GM18870 (cell line): ENCODE data around the gene ZNF530.

Experiments used
- ATAC-seq: cut with Tn5 transposase; IDR thresholded peaks from one replicate; pipeline ENCODE4 v1.9.1; 2021; ENCODE audit warnings: moderate library complexity; ENCODE audit not compliant: unreplicated experiment

ZNF530 gene

DNA sequence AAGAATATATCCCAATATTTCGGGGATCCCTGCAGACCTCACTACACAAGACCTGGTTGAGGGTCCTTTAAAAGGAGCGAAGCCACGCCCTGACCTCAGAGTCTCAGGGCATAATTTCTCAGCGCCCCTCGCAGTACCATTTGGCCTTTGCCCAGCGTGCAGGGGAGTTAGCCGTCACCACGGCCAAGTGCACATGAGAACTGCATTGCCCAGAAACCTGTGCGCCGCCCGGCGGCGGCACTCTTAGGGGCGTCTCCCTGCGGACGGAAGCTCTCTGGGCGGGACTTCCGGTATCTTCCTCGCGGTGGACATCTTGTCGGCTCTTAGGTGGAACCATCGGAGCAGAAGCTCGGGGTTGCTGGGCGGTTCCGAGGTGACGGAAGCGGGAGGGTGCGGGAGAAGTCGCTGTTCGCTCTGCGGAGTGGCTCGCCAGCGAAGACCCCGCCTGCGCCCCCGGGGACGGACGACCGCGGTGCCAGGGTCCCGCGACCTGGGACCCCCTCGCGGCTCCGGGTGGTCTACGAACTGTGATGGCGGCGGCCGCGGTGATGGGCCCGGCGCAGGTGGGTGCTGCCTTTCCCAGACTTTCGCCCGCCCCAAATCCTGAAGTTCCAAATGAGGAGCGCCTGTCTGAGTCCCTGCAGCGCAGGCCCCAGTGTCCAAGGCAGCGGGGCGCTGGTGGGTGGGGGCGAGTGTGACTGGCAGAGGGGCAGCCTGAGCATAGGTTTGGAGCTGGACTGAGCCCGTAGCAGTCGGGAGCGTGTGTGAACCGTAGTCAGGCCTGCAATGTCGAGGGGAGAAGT, 14.5 kb downstream of the ZNF530 start, which contains the start of gene ZNF134:
Gene ZNF134, plus strand, starts transcription at position 302 of the 803 bp plus-strand sequence. CDS start 5,227 bp downstream, outside the sequence.
- peak; percentile 83 for ATAC-seq

DNA sequence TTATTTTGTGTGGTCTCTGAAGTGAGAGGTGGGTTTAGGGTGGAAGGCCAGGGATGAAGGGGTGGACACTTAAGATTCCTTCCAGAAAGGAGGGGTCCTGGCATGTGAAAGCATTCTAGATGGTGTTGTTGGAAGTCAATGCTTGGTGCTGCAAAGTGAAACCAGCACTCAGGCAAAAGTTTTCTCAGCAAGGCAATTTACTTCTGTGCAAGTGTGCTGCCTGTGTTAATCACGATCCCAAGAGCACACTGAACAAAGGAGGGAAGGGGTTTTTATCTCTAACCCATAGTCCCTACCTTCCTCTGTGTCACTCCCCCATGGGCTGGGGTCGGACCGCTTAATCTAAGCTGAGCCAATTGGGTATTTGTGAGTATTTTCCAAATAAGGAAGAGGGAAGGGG, 15.7 kb downstream of the ZNF530 start:
- no peak for ATAC-seq

DNA sequence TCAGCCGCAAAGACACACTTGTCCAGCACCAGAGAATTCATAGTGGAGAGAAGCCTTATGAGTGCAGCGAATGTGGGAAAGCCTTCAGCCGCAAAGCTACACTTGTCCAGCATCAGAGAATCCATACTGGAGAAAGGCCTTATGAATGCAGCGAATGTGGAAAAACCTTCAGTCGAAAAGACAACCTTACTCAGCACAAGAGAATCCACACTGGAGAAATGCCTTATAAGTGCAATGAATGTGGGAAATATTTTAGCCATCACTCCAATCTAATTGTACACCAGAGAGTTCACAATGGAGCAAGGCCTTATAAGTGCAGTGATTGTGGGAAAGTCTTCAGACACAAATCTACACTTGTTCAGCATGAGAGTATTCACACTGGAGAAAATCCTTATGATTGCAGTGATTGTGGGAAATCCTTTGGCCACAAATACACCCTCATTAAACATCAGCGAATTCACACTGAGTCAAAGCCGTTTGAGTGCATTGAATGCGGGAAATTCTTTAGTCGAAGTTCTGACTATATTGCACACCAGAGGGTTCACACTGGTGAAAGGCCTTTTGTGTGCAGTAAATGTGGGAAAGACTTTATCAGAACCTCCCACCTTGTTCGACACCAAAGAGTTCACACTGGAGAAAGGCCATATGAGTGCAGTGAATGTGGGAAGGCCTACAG, 21.1 kb downstream of the ZNF530 start:
- ATAC-seq: no peak

DNA sequence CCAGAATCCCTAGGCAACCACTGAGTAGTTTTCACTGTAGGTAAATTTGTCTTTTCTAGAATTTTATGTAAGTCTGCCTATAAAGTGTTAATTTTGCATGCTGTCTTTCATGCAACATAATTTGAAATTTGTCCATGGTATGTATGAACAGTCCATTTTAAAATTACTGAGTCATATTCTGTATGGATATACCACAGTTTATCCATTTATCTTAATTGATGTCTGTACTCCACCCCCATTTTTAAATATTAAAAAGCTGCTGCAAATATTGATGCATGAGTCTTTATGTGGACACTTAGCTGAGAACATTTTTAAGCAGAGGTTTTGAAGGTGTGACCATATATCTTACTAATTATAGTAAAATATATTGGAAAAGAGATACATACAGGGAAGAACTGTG, 23.4 kb downstream of the ZNF530 start:
- ATAC-seq: no peak

DNA sequence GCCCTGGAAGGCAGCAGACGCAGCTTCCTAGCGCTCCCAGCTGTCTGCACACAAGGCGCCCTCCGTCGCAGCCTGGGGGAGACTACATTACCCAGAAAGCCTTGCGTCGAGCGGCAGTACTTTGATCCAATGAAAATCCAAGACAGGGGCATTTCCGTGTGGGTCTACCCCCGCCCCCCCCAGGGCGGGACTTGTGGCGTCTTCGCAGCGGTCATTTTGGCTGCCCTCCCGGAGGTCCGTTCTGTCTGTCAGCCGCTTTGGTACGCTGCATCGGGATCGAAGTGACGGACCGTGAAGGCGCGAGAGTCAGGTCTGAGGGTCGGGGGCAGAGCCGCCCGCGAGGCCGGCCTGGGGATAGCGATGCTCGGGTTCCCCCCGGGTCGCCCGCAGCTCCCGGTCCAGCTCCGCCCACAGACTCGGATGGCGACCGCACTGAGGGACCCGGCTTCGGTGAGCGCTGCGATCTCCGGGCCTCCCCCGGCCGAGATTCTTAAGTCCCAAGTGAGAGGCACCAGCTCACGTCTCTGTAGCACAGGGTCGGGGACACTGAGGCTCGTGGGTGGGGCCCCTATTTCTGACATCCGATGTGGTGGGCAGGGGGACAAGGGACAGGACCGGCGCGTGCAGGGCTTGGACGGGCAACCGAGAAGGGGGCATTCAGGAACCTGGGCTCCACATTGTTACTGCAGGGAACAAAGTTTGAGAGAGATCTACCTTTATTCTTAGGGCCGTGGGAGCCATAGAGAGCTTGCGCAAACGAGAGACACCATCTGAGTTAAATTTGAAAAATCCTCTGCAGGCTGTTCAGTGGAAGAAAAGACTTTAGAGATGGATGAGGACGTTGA, 33.5 kb downstream of the ZNF530 start, which contains the start of gene ZNF211:
Gene ZNF211, plus strand, starts transcription at position 182 of the 845 bp plus-strand sequence. Its CDS starts 179 bp downstream, at position 361.
- peak; percentile 93 for ATAC-seq

DNA sequence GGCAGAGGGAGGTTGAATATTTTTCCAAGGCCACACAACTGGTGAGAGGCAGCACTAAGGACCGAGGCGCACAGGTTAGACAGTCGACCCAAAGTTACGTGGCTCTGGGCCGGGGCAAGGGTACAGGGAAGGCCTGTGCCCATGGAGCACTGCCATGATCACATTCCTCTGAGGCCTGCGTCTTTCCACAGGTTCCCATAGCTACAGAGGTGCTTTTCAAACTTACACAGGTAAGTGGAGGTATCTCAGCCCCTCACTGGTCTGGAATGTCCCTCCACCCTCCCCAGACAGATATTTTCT, 34.1 kb downstream of the ZNF530 start:
- ATAC-seq: no peak

DNA sequence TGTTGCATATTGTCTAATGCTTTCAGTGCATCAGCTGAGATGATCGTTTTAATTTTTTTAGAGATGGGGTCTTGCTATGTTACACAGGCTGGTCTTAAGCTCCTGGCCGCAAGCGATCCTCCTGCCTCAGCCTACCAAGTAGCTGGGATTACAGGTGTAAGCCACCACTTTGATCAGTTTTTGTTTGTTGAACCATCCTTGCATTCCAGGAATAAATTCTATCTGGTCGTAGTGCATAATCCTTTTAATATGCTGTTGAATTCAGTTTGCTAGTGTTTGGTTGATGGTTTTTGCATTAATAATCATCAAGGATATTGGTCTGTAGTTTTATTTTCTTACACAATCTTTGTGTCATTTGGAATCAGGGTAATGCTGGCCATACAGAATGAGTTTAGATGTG, 37.7 kb downstream of the ZNF530 start:
- ATAC-seq: no peak

DNA sequence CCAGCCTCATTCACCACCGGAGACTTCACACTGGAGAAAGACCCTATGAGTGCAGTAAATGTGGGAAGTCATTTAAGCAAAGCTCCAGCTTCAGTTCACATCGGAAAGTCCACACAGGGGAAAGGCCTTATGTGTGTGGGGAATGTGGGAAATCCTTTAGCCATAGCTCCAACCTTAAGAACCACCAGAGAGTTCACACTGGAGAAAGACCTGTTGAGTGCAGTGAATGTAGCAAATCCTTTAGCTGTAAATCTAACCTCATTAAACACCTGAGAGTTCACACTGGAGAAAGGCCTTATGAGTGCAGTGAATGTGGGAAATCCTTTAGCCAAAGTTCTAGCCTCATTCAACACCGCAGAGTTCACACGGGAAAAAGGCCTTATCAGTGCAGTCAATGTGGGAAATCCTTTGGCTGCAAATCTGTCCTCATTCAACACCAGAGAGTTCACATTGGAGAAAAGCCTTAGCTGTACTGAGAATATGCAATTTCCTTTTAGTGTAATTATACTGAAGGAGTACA, 42.1 kb downstream of the ZNF530 start:
- ATAC-seq: no peak

DNA sequence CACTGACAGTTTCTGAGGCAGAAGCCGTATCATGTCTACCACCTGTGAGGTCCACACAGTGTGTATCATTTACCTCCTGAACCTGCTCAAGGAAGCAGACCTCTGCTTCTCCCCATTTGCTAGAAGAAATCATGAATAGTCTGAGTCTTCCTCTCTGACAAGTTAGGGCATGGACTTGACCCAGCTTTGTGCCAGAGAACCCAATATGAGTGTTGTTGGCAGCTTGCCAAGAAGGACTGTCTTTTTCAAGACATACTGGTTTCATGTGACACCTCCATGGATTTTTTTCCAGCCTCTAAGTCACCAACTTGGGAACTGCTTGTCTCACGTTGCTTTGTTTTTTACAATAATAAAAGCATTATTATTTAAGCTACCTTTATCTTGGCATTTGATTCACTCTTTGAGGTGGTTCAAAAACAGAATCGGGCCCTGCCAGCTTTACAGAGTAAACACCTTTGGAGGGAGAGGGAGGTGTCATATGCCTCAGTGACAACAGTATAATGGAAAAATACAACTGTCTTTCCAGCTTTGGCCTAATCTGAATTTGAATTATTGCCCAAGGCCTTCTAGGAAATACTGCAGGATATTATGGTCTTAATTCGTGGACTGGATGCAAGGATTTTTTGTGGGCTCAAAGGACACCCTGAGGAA, 42.8 kb downstream of the ZNF530 start:
- ATAC-seq: no peak

DNA sequence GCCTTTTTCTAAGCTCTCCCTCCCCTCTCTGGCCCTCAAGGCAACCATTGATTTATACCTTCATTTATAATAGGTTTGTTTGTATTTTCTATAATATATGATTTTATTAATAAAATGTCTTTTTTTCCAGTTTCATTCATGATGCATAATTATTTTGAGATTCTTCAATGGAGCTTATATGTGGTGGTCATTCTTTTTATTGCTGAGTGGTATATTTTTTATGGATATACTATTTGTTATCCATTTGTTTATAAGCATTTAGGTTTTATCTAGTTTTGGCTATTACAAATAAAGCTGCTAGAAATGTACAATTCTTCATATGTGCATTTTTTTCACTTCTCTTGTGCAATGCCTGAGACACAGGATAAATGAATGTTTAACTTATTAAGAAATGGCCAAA, 44.0 kb downstream of the ZNF530 start:
- no peak for ATAC-seq

DNA sequence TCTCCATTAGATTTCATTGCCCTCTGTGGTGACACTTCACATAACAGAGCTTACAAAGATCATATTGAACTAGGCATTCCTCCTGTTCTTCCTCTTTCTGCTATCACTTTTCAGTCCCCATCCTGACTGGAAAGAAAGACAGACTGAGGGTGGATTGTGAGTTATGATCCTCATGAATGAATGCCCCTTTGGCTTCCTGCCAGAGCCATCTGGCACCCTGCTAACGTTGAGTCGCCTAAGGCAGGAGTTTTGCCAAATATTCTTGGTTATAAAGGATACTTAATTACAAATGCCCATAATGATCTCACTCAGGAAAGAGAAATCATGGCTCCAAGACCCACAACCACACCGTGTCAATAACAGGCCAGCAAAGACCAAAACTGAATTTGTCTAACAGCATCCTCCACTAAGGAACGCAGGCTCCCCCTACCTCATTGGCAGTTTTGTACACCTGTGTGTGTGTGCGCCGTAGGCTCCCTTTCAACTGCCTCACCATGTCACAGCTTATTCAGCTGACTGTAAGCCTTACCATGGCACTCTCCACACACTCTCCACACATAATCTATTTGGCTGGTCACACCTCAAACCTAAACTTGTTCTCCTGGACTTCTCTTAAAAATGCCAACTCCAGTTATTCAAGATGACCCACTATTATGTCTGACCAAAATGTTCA, 48.8 kb downstream of the ZNF530 start:
- ATAC-seq: no peak

DNA sequence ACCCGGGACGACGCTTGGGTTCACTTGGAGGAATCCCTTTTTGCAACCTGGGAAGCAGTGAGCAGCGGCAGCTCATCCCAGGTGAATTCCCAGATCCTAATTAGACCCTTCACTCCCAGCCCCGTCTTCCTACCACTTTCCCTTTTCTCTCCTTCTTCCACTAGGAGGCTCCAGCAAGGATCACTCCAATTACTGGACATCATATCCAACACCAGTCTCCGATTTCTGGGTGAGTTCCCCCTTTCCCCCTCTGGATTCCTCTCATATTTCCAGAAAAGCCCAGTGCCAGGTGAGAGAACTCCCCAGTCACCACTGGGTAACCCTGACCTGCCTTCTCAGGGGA, 51.9 kb downstream of the ZNF530 start:
- no peak for ATAC-seq

DNA sequence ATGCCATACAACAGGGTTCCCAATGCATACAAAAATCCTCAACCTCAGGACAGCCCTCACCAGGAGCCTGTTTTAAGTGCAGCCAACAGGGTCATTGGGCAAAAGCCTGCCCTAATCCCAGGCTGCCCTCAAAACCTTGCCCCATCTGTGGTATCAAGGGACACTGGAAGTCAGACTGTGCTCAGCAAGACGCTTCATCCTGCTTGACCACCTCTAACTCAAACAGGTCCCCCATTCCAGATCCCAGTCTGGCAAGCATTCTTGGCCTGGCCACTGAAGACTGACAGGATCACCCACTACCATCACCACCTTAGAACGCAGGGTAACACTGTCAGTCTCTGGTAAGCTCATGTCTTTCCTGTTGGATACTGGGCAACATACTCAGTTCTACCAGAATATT, 54.0 kb downstream of the ZNF530 start:
- no peak for ATAC-seq

DNA sequence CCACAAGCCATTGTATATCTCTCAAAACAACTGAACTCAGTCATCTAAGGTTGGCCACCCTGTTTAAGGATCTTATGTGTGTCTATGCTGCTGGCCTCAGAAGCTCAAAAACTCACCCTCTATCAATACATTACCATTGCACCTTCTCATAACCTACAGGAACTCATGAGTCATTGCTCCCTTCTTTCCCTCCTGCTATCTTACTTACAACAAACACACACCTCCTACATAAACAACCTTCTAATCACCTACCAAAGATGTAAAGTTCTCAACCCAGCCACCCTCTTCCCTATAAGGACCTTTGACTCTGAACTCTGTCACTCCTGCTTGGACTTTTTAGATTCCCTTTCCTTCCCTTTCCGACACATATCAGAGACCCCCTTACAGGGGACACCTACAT, 55.8 kb downstream of the ZNF530 start:
- ATAC-seq: no peak

DNA sequence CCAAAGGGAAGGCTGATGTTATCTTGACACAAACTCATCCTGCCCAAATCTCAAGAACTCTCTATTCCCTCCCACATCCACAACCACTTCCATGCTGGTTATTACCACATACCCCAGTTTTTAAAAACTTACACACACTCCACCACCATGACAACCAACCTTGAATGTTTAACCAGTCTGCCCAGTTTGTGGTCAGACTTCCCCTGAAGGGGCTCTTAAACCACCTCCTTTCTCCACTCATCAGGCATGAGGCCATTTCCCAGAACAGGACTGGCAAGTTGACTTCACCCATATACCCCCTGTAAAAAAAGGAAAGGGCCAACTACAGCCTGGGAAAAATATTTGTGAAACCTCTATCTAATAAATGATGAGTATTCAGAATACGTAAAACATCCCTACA, 56.7 kb downstream of the ZNF530 start:
- ATAC-seq: no peak
